IPS-NIHi11 (cell line): Measurements from ENCODE around the gene FAM110A.
A peak's percentile ranks its signal among the peaks of the same experiment; 100 is the strongest.
"Not testable (repeated sequence)": the region's sequence is repeated elsewhere in the genome, so short reads cannot be mapped to it uniquely, and the experiment has no call there.

Source experiments
- DNase-seq: peaks from one replicate; pipeline ENCODE4 v3.0.0; 2012; ENCODE audit warnings: mixed read lengths, low spot score

FAM110A gene

DNA sequence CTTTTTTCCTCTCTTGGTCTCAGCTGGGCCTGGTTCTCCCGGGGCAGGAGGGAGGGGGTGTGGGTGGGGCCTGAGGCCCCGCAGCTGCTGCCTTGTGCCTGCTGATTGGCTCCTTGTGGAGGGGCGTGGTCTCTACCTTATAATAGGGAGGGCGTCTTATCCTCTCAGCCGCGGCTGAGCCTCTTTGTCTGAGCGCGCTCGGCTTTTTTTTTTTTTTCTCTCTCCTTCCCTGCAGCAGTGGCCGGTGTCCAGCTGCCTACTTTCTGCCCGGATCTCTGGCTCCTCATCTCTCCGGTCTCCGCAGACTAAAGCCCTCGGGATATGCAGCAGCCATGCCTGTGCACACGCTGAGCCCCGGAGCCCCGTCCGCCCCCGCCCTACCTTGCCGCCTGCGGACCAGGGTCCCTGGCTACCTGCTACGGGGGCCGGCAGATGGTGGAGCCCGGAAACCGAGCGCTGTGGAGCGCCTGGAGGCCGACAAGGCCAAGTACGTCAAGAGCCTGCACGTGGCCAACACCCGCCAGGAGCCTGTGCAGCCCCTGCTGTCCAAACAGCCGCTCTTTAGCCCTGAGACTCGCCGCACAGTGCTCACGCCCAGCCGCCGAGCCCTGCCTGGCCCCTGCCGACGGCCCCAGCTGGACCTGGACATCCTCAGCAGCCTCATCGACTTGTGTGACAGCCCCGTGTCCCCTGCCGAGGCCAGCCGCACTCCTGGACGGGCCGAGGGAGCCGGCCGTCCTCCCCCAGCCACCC, 11.1 kb downstream of the FAM110A start:
- DNase-seq = peak; percentile 97

DNA sequence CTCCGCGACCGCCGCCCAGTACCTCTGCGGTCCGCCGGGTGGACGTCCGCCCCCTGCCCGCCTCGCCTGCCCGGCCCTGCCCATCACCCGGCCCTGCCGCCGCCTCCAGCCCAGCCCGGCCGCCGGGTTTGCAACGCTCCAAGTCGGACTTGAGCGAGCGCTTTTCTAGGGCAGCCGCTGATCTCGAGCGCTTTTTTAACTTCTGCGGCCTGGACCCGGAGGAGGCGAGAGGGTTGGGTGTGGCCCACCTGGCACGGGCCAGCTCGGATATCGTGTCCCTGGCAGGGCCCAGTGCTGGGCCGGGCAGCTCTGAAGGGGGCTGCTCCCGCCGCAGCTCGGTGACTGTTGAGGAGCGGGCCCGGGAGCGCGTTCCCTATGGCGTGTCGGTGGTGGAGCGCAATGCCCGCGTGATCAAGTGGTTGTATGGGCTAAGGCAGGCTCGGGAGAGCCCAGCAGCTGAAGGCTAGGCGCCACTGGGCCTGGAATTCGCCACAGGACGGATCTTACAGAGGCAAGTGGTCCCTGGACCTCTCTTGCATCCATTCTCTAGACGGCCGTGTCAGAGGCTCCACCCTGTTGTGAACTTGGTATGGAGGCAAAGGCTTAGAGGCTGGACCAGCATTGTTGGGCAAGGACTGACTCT, 11.8 kb downstream of the FAM110A start:
- DNase-seq = peak; percentile 22

- no peak for DNase-seq
Measured at GRCh38 chr20:845941-846893, 12.7 kb downstream of the FAM110A start.

GRCh38 chr20:846894-847278, 13.4 kb downstream of the FAM110A start:
- no peak for DNase-seq

GRCh38 chr20:848193-848592, 14.7 kb downstream of the FAM110A start:
- DNase-seq = no peak

- not testable (repeated sequence) for DNase-seq
Measured at GRCh38 chr20:848731-849130, 15.2 kb downstream of the FAM110A start.

GRCh38 chr20:853406-853996, 20.0 kb downstream of the FAM110A start:
- DNase-seq = no peak

- DNase-seq = no peak
Measured at GRCh38 chr20:854601-855000, 21.1 kb downstream of the FAM110A start.

DNA sequence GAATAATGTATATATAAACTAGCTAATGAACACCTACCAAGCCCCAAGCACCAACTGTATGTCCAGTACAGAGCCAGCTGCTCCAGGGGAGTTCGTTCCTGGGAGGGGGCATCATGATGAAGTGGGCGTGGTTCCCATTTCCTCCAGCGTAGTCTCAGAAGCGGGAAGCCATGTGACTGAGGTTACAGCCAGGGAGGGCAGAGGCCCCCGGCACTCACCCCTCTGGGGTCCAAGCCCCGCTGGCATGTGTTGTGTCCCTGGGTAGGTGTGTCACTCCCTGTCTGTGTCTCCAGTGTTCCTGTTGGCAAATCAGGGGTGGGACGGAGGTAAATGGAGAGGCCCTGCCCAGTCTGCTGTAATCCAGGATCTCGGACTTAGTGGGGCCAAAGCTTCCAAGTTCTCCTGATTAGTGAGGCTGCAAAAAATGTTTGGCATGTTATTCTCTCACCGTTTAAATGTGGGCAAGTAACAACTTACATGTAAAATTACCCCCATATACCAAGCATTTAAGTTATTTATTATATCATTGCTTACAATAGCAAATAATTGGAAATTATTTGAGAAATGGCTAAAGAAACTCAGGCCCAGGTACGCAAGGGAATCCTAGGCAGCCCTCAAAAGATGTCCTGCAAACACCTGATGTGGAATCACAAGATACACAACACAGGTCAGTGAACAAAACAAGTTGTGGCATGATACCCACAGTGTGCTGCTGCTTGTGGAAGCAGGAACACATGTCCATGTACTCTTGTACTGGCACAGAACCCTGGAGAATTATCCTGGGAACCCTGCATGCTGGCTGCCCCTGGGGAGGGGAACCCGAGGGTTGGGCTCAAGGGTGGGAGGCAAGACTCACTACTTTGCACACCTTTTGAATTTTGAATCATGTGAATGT, 22.2 kb downstream of the FAM110A start:
- no peak for DNase-seq

GRCh38 chr20:856361-856775, 22.9 kb downstream of the FAM110A start:
- DNase-seq = peak; percentile 46

DNA sequence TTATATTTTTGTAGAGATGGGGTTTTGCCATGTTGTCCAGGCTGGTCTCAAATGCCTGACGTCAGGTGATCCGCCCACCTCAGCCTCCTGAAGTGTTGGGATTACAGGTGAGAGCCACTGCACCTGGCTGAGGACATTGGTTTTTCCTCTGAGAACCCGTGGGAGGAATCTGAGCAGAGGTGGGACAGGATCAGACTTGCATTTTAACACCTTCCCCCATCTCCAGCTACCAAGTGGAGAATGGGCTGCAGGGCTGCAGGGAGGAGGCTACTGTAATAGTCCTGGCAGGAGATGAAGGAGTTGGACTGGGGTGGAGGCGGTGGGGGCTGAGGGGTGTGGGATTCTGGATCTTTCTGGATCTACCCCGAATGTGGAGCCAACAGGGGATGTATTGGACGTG, 24.5 kb downstream of the FAM110A start:
- no peak for DNase-seq

DNA sequence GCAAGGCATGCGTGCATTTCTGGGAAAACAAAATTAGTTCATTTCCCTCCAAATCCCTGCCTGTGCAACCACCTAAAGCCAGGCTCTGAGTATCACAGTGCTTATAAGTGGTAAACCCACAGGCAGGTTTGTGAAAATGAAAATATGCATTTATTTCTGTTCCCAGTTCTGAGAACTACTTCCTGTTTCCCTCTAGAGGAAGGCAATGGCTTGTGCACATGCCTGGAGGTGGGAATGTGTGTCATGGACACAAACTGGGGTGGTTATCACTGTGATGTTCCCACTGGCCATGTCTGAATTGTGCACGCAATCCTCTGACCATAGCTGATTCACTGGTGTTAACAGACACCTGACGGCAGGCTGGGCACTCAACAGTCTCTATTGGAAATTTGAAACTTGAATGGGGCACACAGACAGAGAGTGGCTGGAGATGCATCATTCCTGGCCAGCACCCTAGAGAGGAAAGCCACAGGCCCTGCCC, 26.3 kb downstream of the FAM110A start:
- DNase-seq = no peak

- DNase-seq = no peak
Measured at GRCh38 chr20:860891-861290, 27.4 kb downstream of the FAM110A start.

DNA sequence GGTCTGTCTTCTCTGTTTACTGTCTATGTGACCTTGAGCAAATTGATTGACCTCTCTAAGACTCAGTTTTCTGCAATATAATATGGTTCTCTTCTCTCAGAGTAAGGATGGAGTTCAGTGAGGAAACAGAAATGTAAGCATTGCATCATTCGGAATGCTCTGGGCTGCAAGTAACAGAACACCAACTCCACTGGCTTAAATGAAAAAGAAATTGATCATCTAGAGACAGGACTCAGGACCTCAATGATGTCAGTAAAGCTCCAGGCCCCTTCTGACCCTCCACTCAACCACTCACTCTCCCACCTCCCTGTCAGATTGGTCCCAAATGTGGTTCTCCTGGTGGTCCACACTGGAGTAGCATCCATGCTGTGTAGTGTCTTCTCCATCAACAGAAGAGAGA, 31.9 kb downstream of the FAM110A start:
- DNase-seq = no peak

GRCh38 chr20:868279-868678, 34.8 kb downstream of the FAM110A start:
- DNase-seq = no peak

- DNase-seq = no peak
Measured at GRCh38 chr20:869606-870005, 36.1 kb downstream of the FAM110A start.

DNA sequence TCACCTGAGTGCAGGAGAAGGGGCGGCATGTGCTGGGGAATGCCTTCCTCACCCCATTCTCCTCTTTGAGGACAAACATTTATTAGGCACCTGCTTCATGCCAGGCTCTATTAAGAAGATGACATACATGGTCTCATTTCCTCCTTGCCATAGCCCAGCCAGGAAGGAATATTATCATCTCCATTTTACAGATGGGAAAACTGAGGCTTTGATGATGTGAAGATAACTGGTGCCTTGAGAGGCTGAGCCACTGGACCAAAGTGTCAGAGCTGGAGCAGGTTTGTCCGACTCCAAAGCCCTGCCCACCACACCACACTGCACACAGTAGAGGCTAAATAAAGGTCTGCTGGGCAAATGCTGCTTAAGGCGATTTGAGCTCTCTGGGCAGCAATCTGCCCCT, 37.2 kb downstream of the FAM110A start:
- DNase-seq = no peak

- DNase-seq = no peak
Measured at GRCh38 chr20:871436-871835, 37.9 kb downstream of the FAM110A start.

DNA sequence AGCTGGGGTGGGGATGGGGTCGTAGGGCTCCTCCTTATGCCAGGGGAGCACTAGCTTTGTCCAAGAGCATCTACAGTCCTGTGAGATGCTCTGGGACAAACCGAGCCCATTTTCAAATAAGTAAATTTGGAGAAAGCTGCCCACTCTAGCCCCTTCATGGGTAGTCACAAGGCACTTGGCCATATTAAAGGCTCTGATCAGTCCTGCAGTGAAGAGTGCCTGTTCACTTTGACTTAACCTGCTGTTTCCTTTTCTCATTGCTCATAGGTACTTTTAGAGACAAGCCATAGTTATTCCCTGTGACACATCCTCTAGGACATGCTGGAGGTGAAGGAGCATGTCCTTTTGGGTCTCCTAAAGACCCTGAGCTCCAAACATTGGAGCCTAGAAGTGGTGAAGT, 38.4 kb downstream of the FAM110A start:
- no peak for DNase-seq

- peak; percentile 80 for DNase-seq
Measured at GRCh38 chr20:872855-873520, 39.5 kb downstream of the FAM110A start.
